GM12878 (cell line): ENCODE data around the gene ALG6. TPM values are rescaled to one million over a fixed set of nuclear protein-coding genes. Genes with fewer than 3 reads are reported as not detected.

Experiments used
- ATAC-seq: fragments of 200-7000 bp; cut with Tn5 transposase; 3 replicates; pipeline ENCODE4 v1.9.1; 2020; ENCODE audit warnings: mild to moderate bottlenecking, moderate library complexity
- BruUV-seq: library from RNA; stranded (reverse); fragments of 400-500 nt; replicated peaks from 2 replicates; lab custom pipeline; 2021; lab: Mats Ljungman, UMichigan
- CTCF ChIA-PET: fragments of 300-600 bp; sonication (Branson Sonifier 250); formaldehyde crosslinking; extraction: SDS; loops from one replicate; lab custom pipeline; 2021; ENCODE audit warnings: inconsistent platforms; lab: Yijun Ruan, JAX
- POLR2A ChIA-PET: fragments of 350-600 bp; formaldehyde crosslinking; extraction: SDS; loops from one replicate; lab custom pipeline; 2021; ENCODE audit warnings: inconsistent platforms; lab: Charles Lee
- RAD21 ChIA-PET: fragments of 300-600 bp; sonication (Branson Sonifier 250); formaldehyde crosslinking; loops from one replicate; lab custom pipeline; 2023; ENCODE audit warnings: antibody characterized with exemption; ENCODE audit not compliant: unreplicated experiment; lab: Charles Lee
- SMC1A ChIA-PET: fragments of 300-600 bp; sonication (Branson Sonifier 250); formaldehyde crosslinking; loops from one replicate; lab custom pipeline; 2023; ENCODE audit not compliant: unreplicated experiment, uncharacterized antibody; lab: Charles Lee
- DNase-seq: peaks from one replicate; pipeline ENCODE4 v3.0.0-alpha.2; 2011; ENCODE audit warnings: low read depth, low spot score
- FAIRE-seq: peaks from 3 replicates; lab custom pipeline; 2011; peaks lifted over from hg19 to GRCh38; lab: Jason Lieb, UNC
- H2AFZ ChIP-seq: 2 replicates; pipeline ENCODE4 v1.6.0; 2011; ENCODE audit warnings: low read depth, low read length, control low read depth; ENCODE audit not compliant: control insufficient read depth
- H3K27ac ChIP-seq: 2 replicates; pipeline ENCODE4 v1.5.1; 2011; ENCODE audit warnings: control low read depth; ENCODE audit not compliant: control insufficient read depth, insufficient read depth
- H3K27me3 ChIP-seq, 2 experiments: replicated peaks in 1 of 2; 2 replicates each; pipeline versions ENCODE4 v1.6.0 to v1.6.1; 2011; ENCODE audit warnings: low read length in 1 of 2; ENCODE audit not compliant: control insufficient read depth in 2 of 2, insufficient read depth in 2 of 2
- H3K36me3 ChIP-seq, 2 experiments: 2 replicates each; pipeline ENCODE4 v1.5.1; 2011; ENCODE audit warnings: low read length in 1 of 2; ENCODE audit not compliant: control insufficient read depth in 2 of 2, insufficient read depth in 2 of 2
- H3K4me1 ChIP-seq: 2 replicates; pipeline ENCODE4 v1.6.1; 2011; ENCODE audit warnings: mild to moderate bottlenecking, low read length, moderate library complexity, mixed read lengths; ENCODE audit not compliant: control insufficient read depth, insufficient read depth
- H3K4me2 ChIP-seq: 2 replicates; pipeline ENCODE4 v1.6.0; 2011; ENCODE audit warnings: control low read depth; ENCODE audit not compliant: control insufficient read depth, insufficient read depth
- H3K4me3 ChIP-seq: fragments of 200-600 bp; sonication (generic); 2 replicates; pipeline ENCODE4 v1.5.1; 2016
- H3K79me2 ChIP-seq: 2 replicates; pipeline ENCODE4 v1.6.0; 2011; ENCODE audit warnings: low read length; ENCODE audit not compliant: control insufficient read depth, insufficient read depth
- H3K9ac ChIP-seq: 2 replicates; pipeline ENCODE4 v1.8.0; 2011; ENCODE audit warnings: low read length, control low read depth, mixed read lengths; ENCODE audit not compliant: control insufficient read depth, insufficient read depth
- H3K9me3 ChIP-seq: replicated peaks from 3 replicates; pipeline ENCODE4 v1.5.1; 2011; ENCODE audit warnings: mild to moderate bottlenecking, low read length; ENCODE audit not compliant: control insufficient read depth, insufficient read depth
- H4K20me1 ChIP-seq: 2 replicates; pipeline ENCODE4 v1.6.0; 2011; ENCODE audit not compliant: control insufficient read depth, insufficient read depth
- IRF4 ChIP-seq: IDR thresholded peaks from 2 replicates; pipeline ENCODE4 v1.6.1; 2011; ENCODE audit warnings: low read depth, low read length
- NR2F1 ChIP-seq: fragments of 450-650 bp; conservative IDR thresholded peaks from 2 replicates; pipeline ENCODE4 v1.6.1; 2017; ENCODE audit warnings: mild to moderate bottlenecking
- PAX8 ChIP-seq: fragments of 450-650 bp; IDR thresholded peaks from 2 replicates; pipeline ENCODE4 v1.6.1; 2017; ENCODE audit warnings: mild to moderate bottlenecking, moderate library complexity
- RELB ChIP-seq: fragments of 450-650 bp; IDR thresholded peaks from 2 replicates; pipeline ENCODE4 v1.6.1; 2017; ENCODE audit warnings: low read depth, mild to moderate bottlenecking, moderate library complexity
- SMARCA5 ChIP-seq: fragments of 450-650 bp; IDR thresholded peaks from 2 replicates; pipeline ENCODE4 v1.6.1; 2017; ENCODE audit warnings: mild to moderate bottlenecking
- SP1 ChIP-seq: IDR thresholded peaks from one replicate; pipeline ENCODE4 v1.6.1; 2011; ENCODE audit warnings: low read depth, low read length
- SPI1 ChIP-seq: IDR thresholded peaks from 2 replicates; pipeline ENCODE4 v1.6.1; 2011; ENCODE audit warnings: low read depth, mild to moderate bottlenecking, low read length, moderate library complexity, borderline replicate concordance; ENCODE audit not compliant: insufficient read depth
- USF2 ChIP-seq: IDR thresholded peaks from 2 replicates; pipeline ENCODE4 v1.6.1; 2011; ENCODE audit warnings: low read depth, low read length, improper control_type of control experiment, borderline replicate concordance
- WGBS: methylation state at CpG from one replicate; pipeline ENCODE4 v1.1.6; 2016; ENCODE audit warnings: low lambda C conversion rate; ENCODE audit not compliant: insufficient replicate concordance, insufficient coverage; ENCODE audit errors: missing lambda C conversion rate; 5-methylcytosine and 5-hydroxymethylcytosine counted together
- in situ Hi-C: fragments of 300-500 bp; cut with MboI; formaldehyde crosslinking; loops from 9 replicates; pipeline ENCODE4 v1.14.3; 2018; ENCODE audit warnings: mixed read lengths
- intact Hi-C: fragments of 100-400 bp; cut with micrococcal nuclease; formaldehyde crosslinking; loops from one replicate; pipeline ENCODE4 v1.14.2; 2022; ENCODE audit not compliant: unreplicated experiment
- polyA plus RNA-seq, 11 experiments: library from polyadenylated mRNA; depleted of rRNA in 4 of 11; unstranded in 6 of 11; stranded (reverse) in 5 of 11; fragments of >200 nt; fragmentation: Nextera tagmentation in 4 of 11; fragmentation: Illumina TruSeq in 1 of 11; extraction: Ambion mirVana in 4 of 11; extraction: Trizol in 1 of 11; gene quantifications; 1 replicate in 1 of 11; 2 replicates in 10 of 11; pipeline versions ENCODE4 v1.2.1 to v1.2.3, GENCODE V29; 2011 to 2016; ENCODE audit warnings: inconsistent platforms in 2 of 11, missing spikeins in 2 of 11, low read depth in 1 of 11
- total RNA-seq, 4 experiments: library from RNA; depleted of rRNA in 3 of 4; stranded (reverse); fragments of >200 nt in 3 of 4; fragmentation: Illumina TruSeq in 1 of 4; extraction: Trizol in 1 of 4; gene quantifications; 2 replicates each; pipeline versions ENCODE4 v1.2.1 to v1.2.3, GENCODE V29; 2013 to 2021

Gene ALG6
- total and polyA plus RNA-seq, 10 of the 15 experiments (the other 5 are each of a cell fraction or from before 2014, with no cell fraction given) = 13.8 to 28.5 (median 17.1) TPM

GRCh38 chr1:63486629-63487028 is 119.2 kb downstream of the ALG6 start:
- ChIA-PET RAD21 (no interaction called here), SMC1A (interaction anchor here (1.1 to 1.9 kb wide), 2 partner anchors 10 to 27 kb away, joined by 3 to 4 read pairs; no protein-coding TSS in a partner anchor), POLR2A (no interaction called here), CTCF (interaction anchor here (1.5 kb wide), 1 partner anchor 644 kb away, joined by 3 read pairs; no protein-coding TSS in a partner anchor)
- H4K20me1 ChIP-seq = no peaks in the 10 kb centered on the region
- no TSS peak for BruUV-seq
- H3K27ac ChIP-seq = no peak overlapping the region
- H3K9ac ChIP-seq = no peak overlapping the region
- H3K79me2 ChIP-seq = no peaks in the 10 kb centered on the region
- H3K4me2 ChIP-seq = no peak overlapping the region
- no peaks in the 10 kb centered on the region for H3K4me1 ChIP-seq
- DNase-seq = no peak
- H2AFZ ChIP-seq = no peak overlapping the region
- H3K9me3 ChIP-seq = no peaks in the 10 kb centered on the region
- no peak overlapping the region for H3K4me3 ChIP-seq
- H3K27me3 ChIP-seq = no peaks in the 10 kb centered on the region
- H3K36me3 ChIP-seq = no peaks in the 10 kb centered on the region
- WGBS = 100% methylated on average over 1 of the region's 1 CpG
- TF ChIP-seq USF2 (no peak), SPI1 (no peak), NR2F1 (no peak), PAX8 (no peak), SP1 (no peak), IRF4 (no peak), SMARCA5 (no peak), RELB (no peak)
- no peak for FAIRE-seq
- in situ Hi-C loops = no loop called here
- ATAC-seq = no peak
- intact Hi-C loops = no loop called here
